HCT116 (cell line): ENCODE data around the gene PLEKHA5.

Experiments
- POLR2A ChIP-seq: IDR thresholded peaks from 2 replicates; pipeline ENCODE4 v1.7.0; 2011; ENCODE audit warnings: borderline replicate concordance; ENCODE audit not compliant: insufficient read depth, insufficient read length; ENCODE audit errors: extremely low read depth
- TF ChIP-seq, protein P1 (sequence below), 3 experiments: fragments of 200-600 bp in 1 of 3; sonication (generic) in 1 of 3; IDR thresholded peaks in 2 of 3; conservative IDR thresholded peaks in 1 of 3; 2 replicates each; pipeline ENCODE4 v1.5.1; 2012 to 2017; ENCODE audit warnings: low read depth in 2 of 3, low read length in 2 of 3, antibody characterized with exemption in 1 of 3, borderline replicate concordance in 1 of 3, control low read depth in 1 of 3, mild to moderate bottlenecking in 1 of 3, mixed read lengths in 1 of 3, mixed run types in 1 of 3, moderate library complexity in 1 of 3; ENCODE audit not compliant: insufficient read depth in 1 of 3

DNA sequence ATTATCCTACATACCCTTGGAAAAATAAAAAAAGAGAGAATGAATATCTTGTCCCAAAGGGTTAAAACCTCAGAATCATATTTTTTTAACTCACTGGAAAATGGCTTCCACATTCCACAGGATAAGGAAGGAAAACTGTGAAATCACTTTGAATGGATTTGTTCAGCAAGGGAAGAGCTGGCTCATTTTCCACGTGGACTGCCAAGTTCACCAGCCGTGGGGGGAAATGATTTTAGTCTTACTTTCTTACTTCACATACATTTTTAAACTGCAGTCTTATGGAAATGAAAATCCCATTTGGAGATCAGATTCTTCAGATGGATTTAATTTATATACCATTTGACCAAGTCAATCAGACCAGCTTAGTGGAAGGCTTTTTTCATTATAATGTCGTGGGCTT is 279.8 kb downstream of the PLEKHA5 start:
- TF ChIP-seq, protein P1, sequence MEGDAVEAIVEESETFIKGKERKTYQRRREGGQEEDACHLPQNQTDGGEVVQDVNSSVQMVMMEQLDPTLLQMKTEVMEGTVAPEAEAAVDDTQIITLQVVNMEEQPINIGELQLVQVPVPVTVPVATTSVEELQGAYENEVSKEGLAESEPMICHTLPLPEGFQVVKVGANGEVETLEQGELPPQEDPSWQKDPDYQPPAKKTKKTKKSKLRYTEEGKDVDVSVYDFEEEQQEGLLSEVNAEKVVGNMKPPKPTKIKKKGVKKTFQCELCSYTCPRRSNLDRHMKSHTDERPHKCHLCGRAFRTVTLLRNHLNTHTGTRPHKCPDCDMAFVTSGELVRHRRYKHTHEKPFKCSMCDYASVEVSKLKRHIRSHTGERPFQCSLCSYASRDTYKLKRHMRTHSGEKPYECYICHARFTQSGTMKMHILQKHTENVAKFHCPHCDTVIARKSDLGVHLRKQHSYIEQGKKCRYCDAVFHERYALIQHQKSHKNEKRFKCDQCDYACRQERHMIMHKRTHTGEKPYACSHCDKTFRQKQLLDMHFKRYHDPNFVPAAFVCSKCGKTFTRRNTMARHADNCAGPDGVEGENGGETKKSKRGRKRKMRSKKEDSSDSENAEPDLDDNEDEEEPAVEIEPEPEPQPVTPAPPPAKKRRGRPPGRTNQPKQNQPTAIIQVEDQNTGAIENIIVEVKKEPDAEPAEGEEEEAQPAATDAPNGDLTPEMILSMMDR (IDR thresholded peaks at IDR 0.05 in 2 of 3, conservative IDR thresholded peaks at IDR 0.05 in 1 of 3; ENCODE audit: borderline replicate concordance in 1 of 3, insufficient read depth in 1 of 3, low read depth in 2 of 3, low read length in 2 of 3) = no peak
- TF ChIP-seq POLR2A = no peak
